ENCODE measurements around the gene CCDC61.

The CCDC61 gene

GRCh38 chr19:46025835-46026234 is 30.6 kb downstream of the CCDC61 start:
- TF ChIP-seq, protein P1, sequence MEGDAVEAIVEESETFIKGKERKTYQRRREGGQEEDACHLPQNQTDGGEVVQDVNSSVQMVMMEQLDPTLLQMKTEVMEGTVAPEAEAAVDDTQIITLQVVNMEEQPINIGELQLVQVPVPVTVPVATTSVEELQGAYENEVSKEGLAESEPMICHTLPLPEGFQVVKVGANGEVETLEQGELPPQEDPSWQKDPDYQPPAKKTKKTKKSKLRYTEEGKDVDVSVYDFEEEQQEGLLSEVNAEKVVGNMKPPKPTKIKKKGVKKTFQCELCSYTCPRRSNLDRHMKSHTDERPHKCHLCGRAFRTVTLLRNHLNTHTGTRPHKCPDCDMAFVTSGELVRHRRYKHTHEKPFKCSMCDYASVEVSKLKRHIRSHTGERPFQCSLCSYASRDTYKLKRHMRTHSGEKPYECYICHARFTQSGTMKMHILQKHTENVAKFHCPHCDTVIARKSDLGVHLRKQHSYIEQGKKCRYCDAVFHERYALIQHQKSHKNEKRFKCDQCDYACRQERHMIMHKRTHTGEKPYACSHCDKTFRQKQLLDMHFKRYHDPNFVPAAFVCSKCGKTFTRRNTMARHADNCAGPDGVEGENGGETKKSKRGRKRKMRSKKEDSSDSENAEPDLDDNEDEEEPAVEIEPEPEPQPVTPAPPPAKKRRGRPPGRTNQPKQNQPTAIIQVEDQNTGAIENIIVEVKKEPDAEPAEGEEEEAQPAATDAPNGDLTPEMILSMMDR (IDR thresholded peaks at IDR 0.05) = no peak
- H2AFZ ChIP-seq = no peak overlapping the region
- no peak overlapping the region for H3K4me2 ChIP-seq (ENCODE audit: low read length)
- H3K4me3 ChIP-seq (ENCODE audit: low read depth, low read length) = no peak overlapping the region
- H3K79me2 ChIP-seq = no peaks in the 10 kb centered on the region
- no peaks in the 10 kb centered on the region for H3K36me3 ChIP-seq (ENCODE audit: control insufficient read depth, insufficient read depth, low read length)
- no peak overlapping the region for H3K9ac ChIP-seq
- H3K4me1 ChIP-seq = no peaks in the 10 kb centered on the region
- peaks cover 5% of the 10 kb centered on the region for H3K27me3 ChIP-seq (ENCODE audit: control insufficient read depth, insufficient read depth, low read length)
- H3K27ac ChIP-seq = no peak overlapping the region
- no peaks in the 10 kb centered on the region for H3K9me3 ChIP-seq (ENCODE audit: control insufficient read depth, low read length)

DNA sequence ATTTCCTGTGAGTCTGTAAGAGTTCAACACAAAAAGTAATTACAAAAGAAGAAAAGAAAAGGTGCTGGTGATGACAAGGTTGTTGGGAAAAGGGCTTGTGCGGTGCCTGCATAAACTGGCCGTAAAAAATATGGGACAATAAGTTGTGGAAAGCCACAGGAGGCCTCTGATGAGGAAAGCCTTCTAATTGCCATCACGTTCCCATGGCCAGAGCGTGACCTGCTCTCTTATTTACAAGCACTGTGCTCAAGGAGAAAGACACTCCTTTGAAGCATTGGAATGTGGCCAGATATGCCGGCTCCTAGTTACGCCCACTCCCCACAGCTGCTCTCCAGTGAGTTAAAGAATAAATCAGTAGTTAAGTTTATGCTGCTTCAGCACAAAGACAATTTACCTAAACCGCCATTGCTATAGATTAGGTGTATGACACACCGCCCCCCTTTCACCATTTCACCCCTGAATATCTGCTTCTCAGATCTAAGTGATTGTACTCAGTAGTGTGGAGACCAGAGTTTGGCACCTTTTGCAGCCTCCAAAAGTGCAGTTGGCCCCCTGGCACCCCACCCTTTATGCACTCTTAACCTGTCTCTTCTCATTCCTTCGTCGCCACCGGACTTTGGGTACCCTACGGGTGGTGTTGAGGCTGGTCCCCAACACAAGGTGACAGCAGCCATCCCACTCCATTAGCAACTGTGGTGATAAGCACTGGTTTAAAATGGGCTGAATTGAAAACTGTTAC is 35.7 kb downstream of the CCDC61 start:
- Histone ChIP-seq H3K27ac (no peak overlapping the region), H3K4me3 (ENCODE audit: low read depth, low read length) (no peak overlapping the region), H3K4me2 (ENCODE audit: low read length) (no peak overlapping the region), H3K9ac (no peak overlapping the region), H3K36me3 (ENCODE audit: control insufficient read depth, insufficient read depth, low read length) (no peaks in the 10 kb centered on the region), H3K4me1 (no peaks in the 10 kb centered on the region), H3K27me3 (ENCODE audit: control insufficient read depth, insufficient read depth, low read length) (no peaks in the 10 kb centered on the region), H3K9me3 (ENCODE audit: control insufficient read depth, low read length) (no peaks in the 10 kb centered on the region), H3K79me2 (no peaks in the 10 kb centered on the region), H2AFZ (no peak overlapping the region)
- TF ChIP-seq, protein P1 (IDR thresholded peaks at IDR 0.05) = no peak

- H2AFZ ChIP-seq = no peak overlapping the region
- no peaks in the 10 kb centered on the region for H3K36me3 ChIP-seq (ENCODE audit: control insufficient read depth, insufficient read depth, low read length)
- TF ChIP-seq, protein P1 (IDR thresholded peaks at IDR 0.05) = no peak
- no peak overlapping the region for H3K4me2 ChIP-seq (ENCODE audit: low read length)
- H3K79me2 ChIP-seq = no peaks in the 10 kb centered on the region
- no peaks in the 10 kb centered on the region for H3K9me3 ChIP-seq (ENCODE audit: control insufficient read depth, low read length)
- H3K4me3 ChIP-seq (ENCODE audit: low read depth, low read length) = no peak overlapping the region
- H3K4me1 ChIP-seq = no peaks in the 10 kb centered on the region
- no peaks in the 10 kb centered on the region for H3K27me3 ChIP-seq (ENCODE audit: control insufficient read depth, insufficient read depth, low read length)
- H3K27ac ChIP-seq = no peak overlapping the region
- no peak overlapping the region for H3K9ac ChIP-seq
These were observed 36.7 kb downstream of the CCDC61 start for GRCh38 chr19:46031781-46032596.

DNA sequence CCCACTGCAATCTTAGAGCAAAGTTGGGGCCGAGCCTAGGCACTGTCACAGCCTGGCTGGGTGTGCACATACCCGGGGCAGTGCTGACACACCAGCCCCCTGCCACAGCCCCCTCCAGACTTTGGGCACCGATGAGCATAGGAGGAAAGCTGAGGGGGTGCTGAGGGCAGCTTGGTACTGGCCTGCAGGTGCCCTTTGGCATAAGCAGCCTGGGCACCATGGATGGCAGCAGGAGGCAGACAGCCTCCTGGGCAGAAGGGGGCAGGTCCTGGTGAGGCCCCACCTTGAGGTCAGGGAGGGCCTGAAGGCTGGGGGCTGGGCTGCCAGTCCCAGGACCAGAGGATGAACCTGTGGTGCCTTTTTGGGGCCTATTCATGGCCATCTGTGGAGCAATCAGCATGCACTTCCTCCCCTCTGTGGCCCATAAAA is 37.3 kb downstream of the CCDC61 start:
- Histone ChIP-seq H3K9ac (no peak overlapping the region), H3K36me3 (ENCODE audit: control insufficient read depth, insufficient read depth, low read length) (no peaks in the 10 kb centered on the region), H3K4me1 (no peaks in the 10 kb centered on the region), H3K4me2 (ENCODE audit: low read length) (no peak overlapping the region), H3K27ac (no peak overlapping the region), H3K79me2 (no peaks in the 10 kb centered on the region), H3K4me3 (ENCODE audit: low read depth, low read length) (no peak overlapping the region), H3K27me3 (ENCODE audit: control insufficient read depth, insufficient read depth, low read length) (no peaks in the 10 kb centered on the region), H2AFZ (no peak overlapping the region), H3K9me3 (ENCODE audit: control insufficient read depth, low read length) (no peaks in the 10 kb centered on the region)
- TF ChIP-seq, protein P1 (IDR thresholded peaks at IDR 0.05) = no peak
